Endometrial microvascular endothelial cells (primary cell): ENCODE results near the gene LONRF2. TPM values are rescaled to one million over a fixed set of nuclear protein-coding genes. Genes with fewer than 3 reads are reported as not detected.

Experiments
- in situ Hi-C: cut with HindIII; loops from 2 replicates; pipeline ENCODE4 v1.10.0; 2017; ENCODE audit warnings: low sequenced_read_pairs, low pct_unique_long_range_greater_than_20kb; ENCODE audit errors: inconsistent ontology term
- total RNA-seq: library from RNA; depleted of rRNA; stranded (reverse); fragments of >200 nt; gene quantifications from one replicate; pipeline ENCODE4 v1.2.3, GENCODE V29; 2015; ENCODE audit errors: inconsistent ontology term

The LONRF2 gene
- total RNA-seq, 1 donor from 2014 or later = not detected

GRCh38 chr2:100303744-100304143 is 18.6 kb downstream of the LONRF2 start:
- in situ Hi-C loops = no loop called here

GRCh38 chr2:100302585-100302892 is 19.8 kb downstream of the LONRF2 start:
- in situ Hi-C loops = no loop called here

- in situ Hi-C loops = no loop called here
These were observed 20.3 kb downstream of the LONRF2 start for GRCh38 chr2:100301881-100302584.

GRCh38 chr2:100299548-100299947 is 22.8 kb downstream of the LONRF2 start:
- in situ Hi-C loops = no loop called here

- in situ Hi-C loops = no loop called here
These were observed 24.8 kb downstream of the LONRF2 start for GRCh38 chr2:100297511-100297910.

GRCh38 chr2:100294162-100294497 is 28.2 kb downstream of the LONRF2 start:
- in situ Hi-C loops = no loop called here

- in situ Hi-C loops = no loop called here
These were observed 28.8 kb downstream of the LONRF2 start for GRCh38 chr2:100293341-100294161.

GRCh38 chr2:100292022-100292580 is 30.2 kb downstream of the LONRF2 start:
- in situ Hi-C loops = no loop called here

- in situ Hi-C loops = no loop called here
These were observed 30.9 kb downstream of the LONRF2 start for GRCh38 chr2:100291152-100291970.

- in situ Hi-C loops = no loop called here
These were observed 31.6 kb downstream of the LONRF2 start for GRCh38 chr2:100290718-100291151.

- in situ Hi-C loops = no loop called here
These were observed 33.3 kb downstream of the LONRF2 start for GRCh38 chr2:100289020-100289419.

- in situ Hi-C loops = no loop called here
These were observed 36.0 kb downstream of the LONRF2 start for GRCh38 chr2:100286318-100286717.

- in situ Hi-C loops = no loop called here
These were observed 36.6 kb downstream of the LONRF2 start for GRCh38 chr2:100285691-100286090.

- in situ Hi-C loops = no loop called here
These were observed 37.3 kb downstream of the LONRF2 start for GRCh38 chr2:100285011-100285410.

- in situ Hi-C loops = no loop called here
These were observed 38.4 kb downstream of the LONRF2 start for GRCh38 chr2:100283724-100284501.

GRCh38 chr2:100281521-100282438 is 40.5 kb downstream of the LONRF2 start:
- in situ Hi-C loops = no loop called here

GRCh38 chr2:100279586-100280534 is 42.4 kb downstream of the LONRF2 start:
- in situ Hi-C loops = no loop called here
